ENCODE measurements around the gene PHB1. TPM values are rescaled to one million over a fixed set of nuclear protein-coding genes. Genes with fewer than 3 reads are reported as not detected.

Gene PHB1
- total RNA-seq, 1 donor from 2014 or later = 114 TPM

DNA sequence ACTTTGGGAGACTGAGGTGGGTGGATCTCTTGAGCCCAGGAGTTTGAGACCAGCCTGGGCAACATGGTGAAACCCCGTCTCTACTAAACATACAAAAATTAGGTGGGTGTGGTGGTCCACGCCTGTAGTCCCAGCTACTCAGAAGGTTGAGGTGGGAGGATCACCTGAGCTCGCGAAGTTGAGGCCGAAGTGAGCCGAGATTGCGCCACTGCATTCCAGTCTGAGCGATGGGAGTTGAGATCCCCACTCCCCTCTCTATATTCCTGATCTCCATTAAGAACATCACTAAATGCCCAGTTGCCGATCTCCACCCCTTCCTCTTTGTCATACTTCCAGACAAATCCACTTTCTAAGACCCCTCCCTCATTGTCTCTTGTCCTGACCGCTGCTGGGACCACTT, 28.3 kb downstream of the PHB1 start:
- no peak overlapping the region for H3K4me3 Mint-ChIP-seq (ENCODE audit: unreplicated experiment)
- H3K27me3 Mint-ChIP-seq (ENCODE audit: low read depth) = peaks cover 6% of the 10 kb centered on the region
- no peak for DNase-seq (ENCODE audit: low spot score)
- H3K27ac Mint-ChIP-seq (ENCODE audit: unreplicated experiment) = no peak overlapping the region
- H3K36me3 Mint-ChIP-seq (ENCODE audit: low read depth) = no peaks in the 10 kb centered on the region
- peaks cover 9% of the 10 kb centered on the region for H3K4me1 Mint-ChIP-seq (ENCODE audit: low read depth)
- TF ChIP-seq, protein P1, sequence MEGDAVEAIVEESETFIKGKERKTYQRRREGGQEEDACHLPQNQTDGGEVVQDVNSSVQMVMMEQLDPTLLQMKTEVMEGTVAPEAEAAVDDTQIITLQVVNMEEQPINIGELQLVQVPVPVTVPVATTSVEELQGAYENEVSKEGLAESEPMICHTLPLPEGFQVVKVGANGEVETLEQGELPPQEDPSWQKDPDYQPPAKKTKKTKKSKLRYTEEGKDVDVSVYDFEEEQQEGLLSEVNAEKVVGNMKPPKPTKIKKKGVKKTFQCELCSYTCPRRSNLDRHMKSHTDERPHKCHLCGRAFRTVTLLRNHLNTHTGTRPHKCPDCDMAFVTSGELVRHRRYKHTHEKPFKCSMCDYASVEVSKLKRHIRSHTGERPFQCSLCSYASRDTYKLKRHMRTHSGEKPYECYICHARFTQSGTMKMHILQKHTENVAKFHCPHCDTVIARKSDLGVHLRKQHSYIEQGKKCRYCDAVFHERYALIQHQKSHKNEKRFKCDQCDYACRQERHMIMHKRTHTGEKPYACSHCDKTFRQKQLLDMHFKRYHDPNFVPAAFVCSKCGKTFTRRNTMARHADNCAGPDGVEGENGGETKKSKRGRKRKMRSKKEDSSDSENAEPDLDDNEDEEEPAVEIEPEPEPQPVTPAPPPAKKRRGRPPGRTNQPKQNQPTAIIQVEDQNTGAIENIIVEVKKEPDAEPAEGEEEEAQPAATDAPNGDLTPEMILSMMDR (IDR thresholded peaks at IDR 0.05) = no peak
- peaks cover 2% of the 10 kb centered on the region for H3K9me3 Mint-ChIP-seq (ENCODE audit: low read depth)

DNA sequence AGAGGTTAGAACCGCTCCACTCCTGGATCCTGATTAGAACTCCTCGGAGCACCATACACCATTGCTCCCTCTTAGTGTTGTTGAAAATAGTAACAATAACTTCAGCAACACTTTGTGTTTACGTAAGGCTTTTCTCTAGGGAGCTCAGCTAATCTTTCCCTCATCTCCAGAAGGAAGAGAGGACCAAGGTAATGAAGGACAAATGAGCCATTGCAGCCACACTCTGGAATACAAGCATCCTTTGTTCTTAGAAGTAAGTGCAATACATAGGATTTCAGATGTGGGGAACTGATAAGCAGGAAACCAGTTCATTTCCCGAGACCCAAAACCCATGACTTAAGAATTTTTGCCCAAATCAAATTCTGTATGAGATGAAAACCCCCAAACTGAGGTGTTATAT, 29.7 kb downstream of the PHB1 start:
- Mint-ChIP-seq H3K4me3 (ENCODE audit: unreplicated experiment) (no peak overlapping the region), H3K27me3 (ENCODE audit: low read depth) (peaks cover 6% of the 10 kb centered on the region), H3K9me3 (ENCODE audit: low read depth) (peaks cover 2% of the 10 kb centered on the region), H3K4me1 (ENCODE audit: low read depth) (peaks cover 3% of the 10 kb centered on the region), H3K27ac (ENCODE audit: unreplicated experiment) (no peak overlapping the region), H3K36me3 (ENCODE audit: low read depth) (no peaks in the 10 kb centered on the region)
- TF ChIP-seq, protein P1 (IDR thresholded peaks at IDR 0.05) = no peak
- DNase-seq (ENCODE audit: low spot score) = no peak

DNA sequence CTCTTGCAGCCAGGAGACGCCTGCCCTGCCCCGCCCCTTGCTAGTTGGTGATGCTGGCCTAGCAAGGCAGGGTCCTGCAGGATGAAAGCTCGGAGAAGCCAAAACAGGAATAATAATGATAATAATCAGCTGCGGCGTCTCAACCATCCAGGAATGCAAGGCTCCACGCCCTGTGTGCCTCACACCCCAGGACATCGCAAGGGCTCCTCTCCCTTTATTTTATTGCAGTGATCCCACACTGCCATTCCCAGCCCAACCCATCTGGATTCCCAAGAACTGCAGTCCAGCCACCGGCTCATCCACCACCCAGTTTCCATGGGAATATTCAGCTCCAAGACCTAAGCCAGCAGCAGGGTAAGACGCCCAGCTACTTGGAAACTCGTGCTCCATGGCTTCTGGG, 31.6 kb downstream of the PHB1 start:
- TF ChIP-seq, protein P1 (IDR thresholded peaks at IDR 0.05) = no peak
- Mint-ChIP-seq H3K36me3 (ENCODE audit: low read depth) (no peaks in the 10 kb centered on the region), H3K27me3 (ENCODE audit: low read depth) (peaks cover 6% of the 10 kb centered on the region), H3K4me3 (ENCODE audit: unreplicated experiment) (no peak overlapping the region), H3K9me3 (ENCODE audit: low read depth) (peaks cover 10% of the 10 kb centered on the region), H3K27ac (ENCODE audit: unreplicated experiment) (no peak overlapping the region), H3K4me1 (ENCODE audit: low read depth) (no peaks in the 10 kb centered on the region)
- DNase-seq (ENCODE audit: low spot score) = peak; percentile 44

- TF ChIP-seq, protein P1 (IDR thresholded peaks at IDR 0.05) = no peak
- Mint-ChIP-seq H3K27ac (ENCODE audit: unreplicated experiment) (no peak overlapping the region), H3K4me1 (ENCODE audit: low read depth) (no peaks in the 10 kb centered on the region), H3K36me3 (ENCODE audit: low read depth) (no peaks in the 10 kb centered on the region), H3K27me3 (ENCODE audit: low read depth) (peaks cover 6% of the 10 kb centered on the region), H3K4me3 (ENCODE audit: unreplicated experiment) (no peak overlapping the region), H3K9me3 (ENCODE audit: low read depth) (peaks cover 10% of the 10 kb centered on the region)
- peak; percentile 55 for DNase-seq (ENCODE audit: low spot score)
Observed at GRCh38 chr17:49382556-49382955, 32.1 kb downstream of the PHB1 start.

DNA sequence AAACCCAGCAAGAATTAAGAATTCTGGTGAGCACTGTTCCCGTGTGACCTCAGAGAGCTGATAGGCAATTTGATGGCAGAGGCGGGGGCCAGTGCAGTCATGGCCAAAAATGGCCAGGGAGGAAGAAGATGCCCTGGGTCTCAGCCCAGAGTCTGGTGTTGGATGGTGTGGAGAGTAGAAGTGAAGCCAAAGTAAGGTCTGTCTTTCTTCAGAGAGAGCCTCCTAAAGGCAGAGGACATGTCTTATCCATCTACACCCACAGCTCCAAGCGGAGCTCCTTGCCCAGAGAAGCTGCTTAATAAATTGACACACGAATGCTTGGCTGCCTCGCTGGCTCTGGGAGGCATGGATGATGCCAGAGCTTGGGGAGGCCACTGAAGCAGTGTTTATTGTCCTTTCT, 32.9 kb downstream of the PHB1 start:
- H3K4me3 Mint-ChIP-seq (ENCODE audit: unreplicated experiment) = no peak overlapping the region
- no peak for DNase-seq (ENCODE audit: low spot score)
- H3K27me3 Mint-ChIP-seq (ENCODE audit: low read depth) = peaks cover 6% of the 10 kb centered on the region
- H3K9me3 Mint-ChIP-seq (ENCODE audit: low read depth) = peaks cover 10% of the 10 kb centered on the region
- TF ChIP-seq, protein P1 (IDR thresholded peaks at IDR 0.05) = no peak
- H3K36me3 Mint-ChIP-seq (ENCODE audit: low read depth) = no peaks in the 10 kb centered on the region
- H3K4me1 Mint-ChIP-seq (ENCODE audit: low read depth) = no peaks in the 10 kb centered on the region
- no peak overlapping the region for H3K27ac Mint-ChIP-seq (ENCODE audit: unreplicated experiment)

Measured in chondrocyte (in vitro differentiated cells).